H1 (cell line): ENCODE data around the gene TGFBI. TPM values are rescaled to one million over a fixed set of nuclear protein-coding genes. Genes with fewer than 3 reads are reported as not detected.

ENCODE experiments used
- GABPA ChIP-seq: IDR thresholded peaks from 2 replicates; pipeline ENCODE4 v1.6.1; 2011; ENCODE audit warnings: mild to moderate bottlenecking, low read length, moderate library complexity, borderline replicate concordance; ENCODE audit not compliant: insufficient read depth
- KDM4A ChIP-seq: IDR thresholded peaks from one replicate; pipeline ENCODE4 v1.7.1; 2012; ENCODE audit warnings: low read depth, mild to moderate bottlenecking, moderate library complexity, low read length, inconsistent platforms; ENCODE audit not compliant: severe bottlenecking
- SIX5 ChIP-seq: IDR thresholded peaks from 2 replicates; pipeline ENCODE4 v1.6.1; 2011; ENCODE audit warnings: mild to moderate bottlenecking, low read depth, low read length
- polyA plus RNA-seq, 7 experiments: library from polyadenylated mRNA; depleted of rRNA in 3 of 7; stranded (reverse) in 5 of 7; unstranded in 2 of 7; fragments of >200 nt in 5 of 7; fragments of 200-250 nt in 2 of 7; gene quantifications; 1 replicate in 5 of 7; 2 replicates in 1 of 7; 4 replicates in 1 of 7; pipeline versions ENCODE4 v1.2.1 to v1.2.3, GENCODE V29; 2011 to 2013; ENCODE audit warnings: missing spikeins in 2 of 7, mixed read lengths in 2 of 7
- total RNA-seq: library from RNA; stranded (reverse); fragmentation: NEBNext Ultra II Directional; extraction: Animal tissue kit (Norgen Biotek cat#: 25700); gene quantifications from 2 replicates; pipeline ENCODE4 v1.2.1, GENCODE V29; 2021
- TF ChIP-seq, protein P1 (sequence below): IDR thresholded peaks from 2 replicates; pipeline ENCODE4 v1.6.1; 2012; ENCODE audit warnings: low read length, inconsistent platforms

TGFBI gene
- total and polyA plus RNA-seq, 2 of the 8 experiments (the other 6 are each of a cell fraction or from before 2014, with no cell fraction given), result 6.0 to 8.5 TPM

- TF ChIP-seq, protein P1, sequence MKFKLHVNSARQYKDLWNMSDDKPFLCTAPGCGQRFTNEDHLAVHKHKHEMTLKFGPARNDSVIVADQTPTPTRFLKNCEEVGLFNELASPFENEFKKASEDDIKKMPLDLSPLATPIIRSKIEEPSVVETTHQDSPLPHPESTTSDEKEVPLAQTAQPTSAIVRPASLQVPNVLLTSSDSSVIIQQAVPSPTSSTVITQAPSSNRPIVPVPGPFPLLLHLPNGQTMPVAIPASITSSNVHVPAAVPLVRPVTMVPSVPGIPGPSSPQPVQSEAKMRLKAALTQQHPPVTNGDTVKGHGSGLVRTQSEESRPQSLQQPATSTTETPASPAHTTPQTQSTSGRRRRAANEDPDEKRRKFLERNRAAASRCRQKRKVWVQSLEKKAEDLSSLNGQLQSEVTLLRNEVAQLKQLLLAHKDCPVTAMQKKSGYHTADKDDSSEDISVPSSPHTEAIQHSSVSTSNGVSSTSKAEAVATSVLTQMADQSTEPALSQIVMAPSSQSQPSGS, result no peak
- TF ChIP-seq KDM4A (no peak), GABPA (no peak), SIX5 (no peak)
Observed at GRCh38 chr5:136025900-136026299, 2.9 kb upstream of the TGFBI start (continued).
